Activated T-helper 9 cell treated with anti-CD3 and anti-CD28 coated beads, Interleukin-2, amount 50 U/mL, for 16 hours (primary cell): Measurements from ENCODE around the gene MYLK2.
"Not testable (repeated sequence)": the region's sequence is repeated elsewhere in the genome, so short reads cannot be mapped to it uniquely, and the experiment has no call there.

Source experiments
- DNase-seq: peaks from one replicate; pipeline ENCODE4 v3.0.0-alpha.2; 2020; ENCODE audit warnings: low read depth

MYLK2 gene

DNA sequence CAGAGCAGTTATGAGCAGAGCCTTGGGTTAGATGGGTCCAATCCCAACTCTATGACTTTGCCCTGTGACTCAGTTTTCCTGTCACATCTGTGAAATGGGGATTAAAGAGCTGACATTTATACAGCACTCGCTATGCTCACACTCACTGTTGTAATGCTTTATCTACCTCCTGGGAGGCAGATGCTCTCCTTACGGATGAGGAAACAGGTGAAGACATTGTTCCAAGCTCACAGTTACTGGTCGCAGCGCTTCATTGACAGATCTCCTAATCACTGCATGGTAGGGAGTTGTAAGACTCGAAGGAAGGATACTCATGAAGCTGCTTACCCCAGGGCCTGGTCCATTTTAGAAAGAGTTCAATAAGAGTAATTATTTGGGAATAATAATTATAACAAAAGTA lies 2.9 kb upstream of the MYLK2 start:
- no peak for DNase-seq

DNA sequence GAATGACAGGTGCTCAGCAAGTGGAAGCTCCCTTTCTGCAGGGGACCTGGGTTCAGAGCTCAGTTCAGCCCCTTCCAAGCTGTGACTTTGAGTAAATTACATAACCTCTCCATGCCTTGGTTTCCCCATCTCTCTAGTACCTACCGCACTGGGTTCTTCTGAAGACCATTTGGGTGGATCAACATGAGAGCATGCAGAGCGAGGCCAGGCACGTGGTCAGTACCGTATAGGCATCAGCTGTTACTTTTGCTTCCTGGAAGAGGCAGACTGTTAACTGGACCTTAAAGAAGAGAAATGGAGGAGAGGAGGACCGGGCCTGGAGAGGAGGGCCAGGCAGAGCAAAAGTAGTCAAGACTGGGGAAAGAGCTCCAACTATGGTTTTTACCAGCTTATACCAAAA lies 1.7 kb upstream of the MYLK2 start:
- no peak for DNase-seq

GRCh38 chr20:31818376-31818908 lies 714 bp upstream of the MYLK2 start:
- no peak for DNase-seq

- DNase-seq, result no peak
These were observed 1.1 kb downstream of the MYLK2 start for GRCh38 chr20:31820228-31820627.

DNA sequence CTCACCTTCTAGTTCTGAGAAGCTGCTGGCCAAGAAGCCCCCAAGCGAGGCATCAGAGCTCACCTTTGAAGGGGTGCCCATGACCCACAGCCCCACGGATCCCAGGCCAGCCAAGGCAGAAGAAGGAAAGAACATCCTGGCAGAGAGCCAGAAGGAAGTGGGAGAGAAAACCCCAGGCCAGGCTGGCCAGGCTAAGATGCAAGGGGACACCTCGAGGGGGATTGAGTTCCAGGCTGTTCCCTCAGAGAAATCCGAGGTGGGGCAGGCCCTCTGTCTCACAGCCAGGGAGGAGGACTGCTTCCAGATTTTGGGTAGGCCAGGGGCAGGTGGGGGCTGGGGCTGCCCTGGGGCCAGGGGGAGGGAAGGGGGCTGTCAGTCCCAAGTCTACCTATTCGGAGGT lies 2.3 kb downstream of the MYLK2 start:
- no peak for DNase-seq

DNA sequence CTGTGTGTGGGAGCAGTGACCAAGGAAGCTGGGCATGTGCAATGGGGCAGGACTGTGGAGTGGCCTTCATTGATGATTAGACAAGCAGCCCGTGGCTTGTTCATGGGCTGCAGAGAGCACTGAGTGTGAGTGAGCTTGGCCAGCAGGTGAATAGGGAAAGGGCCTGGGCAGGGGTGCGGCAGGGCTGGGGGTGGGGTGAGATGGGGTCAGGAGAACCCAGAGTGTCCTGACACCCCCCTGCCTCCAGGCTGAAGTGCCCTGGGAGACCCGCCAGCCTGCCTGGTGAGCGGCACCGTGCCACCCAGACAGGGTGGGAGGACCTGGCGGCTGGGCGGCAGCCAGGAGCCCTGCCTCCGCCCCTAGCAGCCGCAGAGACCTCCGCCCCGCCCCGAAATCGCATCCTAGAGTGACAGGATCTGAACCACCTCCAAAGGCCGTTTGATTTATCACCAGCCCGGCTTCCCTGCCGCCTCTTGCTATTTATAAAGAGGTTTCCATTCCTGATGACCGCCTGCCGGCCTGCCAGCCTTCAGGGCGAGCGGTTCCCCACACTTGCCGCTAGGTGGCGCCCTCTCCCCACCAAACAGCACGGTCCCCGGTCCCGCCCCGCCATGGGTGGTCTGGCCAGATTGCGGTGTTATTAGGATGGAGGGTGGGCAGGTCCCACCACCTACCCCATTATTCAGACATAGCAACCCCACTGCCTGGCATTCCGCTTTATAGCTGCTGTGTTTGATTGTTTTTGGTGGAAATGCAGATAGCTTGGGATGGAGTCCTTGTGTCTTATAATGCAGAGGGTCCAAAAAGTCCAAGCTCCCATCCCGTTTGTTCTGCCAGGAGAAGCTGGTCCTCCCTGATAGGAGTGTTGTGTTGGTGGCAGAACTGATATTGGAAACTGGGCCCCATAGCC lies 3.5 kb downstream of the MYLK2 start:
- peak; percentile 66 for DNase-seq

- no peak for DNase-seq
These were observed 4.4 kb downstream of the MYLK2 start for GRCh38 chr20:31823360-31824124.

DNA sequence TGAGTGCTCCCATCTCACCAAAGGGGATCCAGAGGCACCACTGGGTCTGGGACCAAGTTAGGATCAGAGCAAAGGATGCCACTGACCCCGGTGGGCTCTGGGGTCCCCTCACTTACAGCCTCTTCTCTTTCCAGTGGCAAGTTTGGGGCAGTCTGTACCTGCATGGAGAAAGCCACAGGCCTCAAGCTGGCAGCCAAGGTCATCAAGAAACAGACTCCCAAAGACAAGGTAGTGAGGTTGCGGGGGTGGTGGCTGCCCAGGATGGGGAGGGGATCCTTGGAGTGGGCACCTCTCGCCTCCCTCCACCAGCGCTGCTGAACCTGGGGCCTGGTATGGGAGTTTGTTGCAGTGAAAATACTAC lies 4.9 kb downstream of the MYLK2 start:
- DNase-seq, result no peak

DNA sequence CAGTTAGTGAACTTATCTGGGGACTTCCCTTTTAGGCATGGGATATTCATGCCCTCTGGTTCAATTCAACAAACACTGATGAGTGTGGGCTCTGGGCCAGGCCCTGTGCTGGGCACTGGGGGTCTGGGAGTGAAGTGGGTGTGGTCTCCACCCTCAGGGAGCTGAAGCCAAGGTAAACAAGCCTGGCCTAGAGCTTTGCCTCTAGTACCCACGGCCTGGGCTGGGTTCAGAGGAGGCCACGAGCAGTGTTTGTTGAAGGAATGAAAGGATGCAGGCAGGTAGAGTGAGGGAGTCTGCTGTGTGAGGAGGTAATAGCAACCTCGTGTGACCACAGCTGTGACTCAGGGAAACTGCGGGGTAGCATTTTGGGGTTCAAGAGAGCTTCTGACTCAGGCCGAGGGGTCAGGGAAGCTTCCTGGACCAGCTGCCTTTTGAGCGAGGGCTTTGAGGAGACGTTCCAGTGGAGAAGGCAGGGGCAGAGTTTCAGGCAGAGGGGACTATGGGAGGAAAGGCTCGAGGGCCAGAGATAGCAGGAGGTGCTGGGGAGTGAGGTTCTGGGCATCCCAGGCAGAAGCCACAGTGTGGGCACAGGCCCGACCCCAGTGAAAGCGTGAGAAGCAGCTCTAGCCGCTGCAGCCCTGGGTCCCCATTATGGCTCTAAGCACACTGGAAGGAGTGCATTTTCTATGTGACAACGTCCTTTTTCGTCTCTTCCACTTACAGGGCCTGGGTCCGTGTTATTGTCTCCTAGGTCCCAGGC lies 5.6 kb downstream of the MYLK2 start:
- DNase-seq, result no peak

GRCh38 chr20:31826074-31826473 lies 6.9 kb downstream of the MYLK2 start:
- no peak for DNase-seq

DNA sequence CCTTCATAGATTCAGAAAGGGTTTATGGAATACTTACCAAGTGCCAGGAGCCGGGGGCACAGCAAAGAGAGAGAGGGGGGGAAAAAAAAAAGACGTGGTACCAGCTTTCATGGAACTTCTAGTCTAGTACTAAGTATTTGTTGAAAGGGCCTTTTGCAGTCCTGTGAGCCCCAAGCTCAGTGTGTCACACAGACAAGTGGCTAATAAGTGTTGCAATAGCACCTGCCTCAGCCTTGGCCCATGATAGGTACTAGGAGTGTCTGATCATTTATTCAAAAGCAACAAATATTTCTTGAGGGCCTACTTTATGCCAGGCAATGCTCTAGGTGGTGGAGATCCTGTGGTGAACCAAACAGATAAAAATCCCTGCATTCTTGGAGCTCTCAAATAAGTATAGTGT lies 7.9 kb downstream of the MYLK2 start:
- no peak for DNase-seq

- DNase-seq, result not testable (repeated sequence)
These were observed 8.9 kb downstream of the MYLK2 start for GRCh38 chr20:31828016-31828415.

DNA sequence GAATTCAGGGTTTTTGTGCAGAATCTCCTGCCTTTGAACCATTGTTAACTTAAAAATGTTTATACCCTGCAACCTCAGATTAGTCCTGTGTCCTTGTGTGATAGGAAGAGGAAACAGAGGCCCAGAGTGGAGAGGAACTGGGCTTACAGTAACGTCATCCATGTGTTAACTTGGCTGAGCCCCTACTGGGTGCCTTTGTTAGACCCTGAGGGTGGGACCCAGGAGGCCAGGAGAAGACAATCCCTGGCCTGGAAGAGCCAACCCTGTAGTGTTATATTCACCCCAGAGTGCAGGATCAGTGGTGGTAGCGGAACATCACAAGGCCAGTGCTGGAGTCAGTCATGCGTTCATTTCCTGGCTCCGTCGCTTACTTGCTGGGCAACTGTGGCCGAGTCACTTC lies 10.6 kb downstream of the MYLK2 start:
- DNase-seq, result no peak

DNA sequence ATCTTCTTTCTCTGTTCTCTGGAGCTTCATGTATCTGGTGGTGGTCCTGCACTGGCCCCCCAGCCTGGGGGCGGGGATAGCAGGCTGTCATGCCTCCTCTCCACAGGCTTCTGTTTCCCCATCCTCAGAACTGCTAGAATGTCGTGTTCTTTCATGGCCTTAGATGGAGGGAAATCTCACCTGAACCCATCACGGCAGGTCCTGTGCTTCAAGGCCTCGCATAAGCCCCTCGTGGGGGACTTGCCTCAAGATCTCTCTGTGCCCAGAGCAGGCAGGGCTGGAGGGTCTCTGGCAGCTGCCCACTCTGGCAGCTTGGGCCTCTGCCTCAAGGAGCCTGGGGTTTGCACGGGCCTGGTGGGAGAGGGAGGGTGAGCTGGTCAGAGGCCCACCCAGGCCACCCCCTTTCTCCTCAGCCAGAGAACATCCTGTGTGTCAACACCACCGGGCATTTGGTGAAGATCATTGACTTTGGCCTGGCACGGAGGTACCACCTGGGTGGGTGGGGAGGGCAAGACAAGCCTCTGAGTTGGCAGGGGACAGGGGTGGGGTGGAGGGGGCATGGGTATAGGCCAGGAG lies 11.3 kb downstream of the MYLK2 start:
- no peak for DNase-seq

- no peak for DNase-seq
These were observed 12.1 kb downstream of the MYLK2 start for GRCh38 chr20:31831211-31831610.

- no peak for DNase-seq
These were observed 12.7 kb downstream of the MYLK2 start for GRCh38 chr20:31831771-31832306.

DNA sequence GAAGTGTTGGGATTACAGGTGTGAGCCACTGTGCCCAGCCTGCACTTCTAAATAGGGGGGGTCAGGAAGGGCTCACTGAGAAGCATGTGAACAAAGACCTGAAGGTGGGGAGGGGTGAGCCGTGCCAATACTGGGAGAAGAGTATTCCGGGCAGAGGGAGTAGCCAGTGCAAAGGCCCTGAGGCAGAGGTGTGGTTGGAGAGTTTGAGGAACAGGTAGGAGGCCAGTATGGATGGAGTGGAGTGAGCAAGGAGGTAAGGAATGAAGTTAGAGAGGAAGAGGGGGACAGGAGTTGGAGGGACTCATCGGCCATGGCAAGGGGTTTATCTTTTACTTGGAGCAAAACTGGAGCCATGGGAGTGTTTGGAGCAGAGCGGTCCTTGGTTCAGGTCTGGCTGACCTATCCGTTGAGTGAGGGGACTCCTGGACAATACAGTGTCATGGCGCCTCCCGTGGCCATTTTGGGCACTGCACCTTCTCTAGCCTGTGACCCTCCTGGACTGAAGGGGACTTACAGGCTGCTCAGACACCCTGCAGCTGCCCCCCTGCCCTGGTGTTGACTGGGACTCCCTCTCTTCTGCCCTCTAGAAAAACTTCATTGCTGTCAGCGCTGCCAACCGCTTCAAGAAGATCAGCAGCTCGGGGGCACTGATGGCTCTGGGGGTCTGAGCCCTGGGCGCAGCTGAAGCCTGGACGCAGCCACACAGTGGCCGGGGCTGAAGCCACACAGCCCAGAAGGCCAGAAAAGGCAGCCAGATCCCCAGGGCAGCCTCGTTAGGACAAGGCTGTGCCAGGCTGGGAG lies 14.2 kb downstream of the MYLK2 start:
- DNase-seq, result peak; percentile 47

GRCh38 chr20:31833931-31834521 lies 14.9 kb downstream of the MYLK2 start:
- DNase-seq, result no peak

DNA sequence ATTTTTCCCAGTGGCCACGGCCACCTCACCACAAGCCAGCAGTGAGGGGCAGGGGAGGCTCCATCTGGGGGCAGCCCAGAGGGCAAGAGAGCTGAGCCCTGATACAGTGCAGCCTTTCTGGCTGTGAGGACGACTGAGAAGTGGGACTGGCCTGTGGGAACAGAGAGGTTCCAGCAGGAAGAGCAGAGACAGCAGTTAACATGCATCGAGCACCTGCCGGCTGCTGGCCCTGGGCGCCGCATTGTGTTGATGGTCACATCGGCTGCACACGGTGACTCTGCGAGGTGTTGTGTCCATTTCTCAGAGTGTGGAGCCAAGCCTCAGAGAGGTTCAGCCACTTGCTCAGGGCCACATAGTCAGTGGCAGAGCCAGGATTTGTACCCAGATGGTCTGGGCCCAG lies 16.4 kb downstream of the MYLK2 start:
- no peak for DNase-seq
